BLaER1 (cell line): ENCODE results near the gene ZSWIM4.

Experiments used
- H3K27ac ChIP-seq: shearing (Covaris generic); formaldehyde crosslinking; 2 replicates; pipeline ENCODE4 v1.8.1; 2022
- H3K27me3 ChIP-seq: shearing (Covaris generic); formaldehyde crosslinking; 2 replicates; pipeline ENCODE4 v1.8.1; 2022
- H3K36me3 ChIP-seq: shearing (Covaris generic); formaldehyde crosslinking; 2 replicates; pipeline ENCODE4 v1.8.1; 2022
- H3K4me1 ChIP-seq: shearing (Covaris generic); formaldehyde crosslinking; 2 replicates; pipeline ENCODE4 v1.8.1; 2022
- H3K4me2 ChIP-seq: shearing (Covaris generic); formaldehyde crosslinking; 2 replicates; pipeline ENCODE4 v1.8.1; 2022
- H3K4me3 ChIP-seq: shearing (Covaris generic); formaldehyde crosslinking; 2 replicates; pipeline ENCODE4 v1.8.1; 2022
- H3K9ac ChIP-seq: shearing (Covaris generic); formaldehyde crosslinking; 2 replicates; pipeline ENCODE4 v1.8.1; 2022
- H3K9me3 ChIP-seq: shearing (Covaris generic); formaldehyde crosslinking; 2 replicates; pipeline ENCODE4 v1.8.1; 2022
- H4K20me1 ChIP-seq: shearing (Covaris generic); formaldehyde crosslinking; 2 replicates; pipeline ENCODE4 v1.8.1; 2022
- Cebpa-rat ChIP-seq: shearing (Covaris generic); IDR thresholded peaks from 2 replicates; pipeline ENCODE4 v1.8.1; 2022

The ZSWIM4 gene

DNA sequence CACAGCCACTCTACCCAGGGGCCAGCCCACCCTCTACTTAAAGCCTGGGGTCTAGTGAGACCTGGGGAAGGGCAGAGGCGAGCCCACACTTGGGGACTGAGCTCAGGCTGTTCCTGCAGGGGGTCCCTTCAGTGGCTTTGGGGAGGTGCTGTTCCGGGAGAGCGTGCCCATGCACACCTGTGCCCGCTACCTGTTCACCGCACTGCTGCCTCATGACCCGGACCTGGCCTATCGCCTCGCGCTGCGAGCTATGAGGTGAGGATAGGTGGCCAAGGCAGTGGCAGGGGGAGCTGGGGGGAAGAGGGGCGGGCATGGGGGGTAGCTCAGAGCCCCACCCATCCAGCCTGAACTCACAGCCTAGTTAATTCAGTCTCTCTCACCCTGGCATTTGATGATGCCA lies 24.0 kb downstream of the ZSWIM4 start:
- H3K9ac ChIP-seq, result no peak overlapping the region
- no peak overlapping the region for H3K4me2 ChIP-seq
- H3K27me3 ChIP-seq, result no peaks in the 10 kb centered on the region
- H3K36me3 ChIP-seq, result peaks cover 78% of the 10 kb centered on the region
- H4K20me1 ChIP-seq, result no peaks in the 10 kb centered on the region
- no peak overlapping the region for H3K27ac ChIP-seq
- no peaks in the 10 kb centered on the region for H3K9me3 ChIP-seq
- H3K4me1 ChIP-seq, result peaks cover 30% of the 10 kb centered on the region
- no peak for TF ChIP-seq Cebpa-rat
- no peak overlapping the region for H3K4me3 ChIP-seq

DNA sequence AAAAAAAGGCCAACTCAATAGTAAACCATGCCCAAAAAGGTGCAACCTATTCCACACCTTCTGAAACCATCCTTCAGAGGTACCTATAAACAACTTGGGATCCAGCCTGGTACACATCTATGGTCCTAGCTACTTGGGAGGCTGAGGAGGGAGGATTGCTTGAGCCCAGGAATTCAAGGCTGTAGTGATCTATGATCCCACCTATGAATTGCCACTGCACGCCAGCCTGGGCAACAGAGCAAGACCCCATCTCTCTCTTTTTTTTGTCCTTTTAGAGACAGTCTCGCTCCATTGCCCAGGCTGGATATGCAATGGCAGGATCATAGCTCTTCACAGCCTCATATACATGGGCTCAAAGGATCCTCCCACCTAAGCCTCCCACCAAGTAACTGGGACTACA lies 26.0 kb downstream of the ZSWIM4 start:
- Histone ChIP-seq H3K4me1 (peaks cover 39% of the 10 kb centered on the region), H3K27me3 (no peaks in the 10 kb centered on the region), H3K4me2 (no peak overlapping the region), H4K20me1 (no peaks in the 10 kb centered on the region), H3K9ac (no peak overlapping the region), H3K4me3 (no peak overlapping the region), H3K27ac (no peak overlapping the region), H3K36me3 (peaks cover 80% of the 10 kb centered on the region), H3K9me3 (no peaks in the 10 kb centered on the region)
- no peak for TF ChIP-seq Cebpa-rat

DNA sequence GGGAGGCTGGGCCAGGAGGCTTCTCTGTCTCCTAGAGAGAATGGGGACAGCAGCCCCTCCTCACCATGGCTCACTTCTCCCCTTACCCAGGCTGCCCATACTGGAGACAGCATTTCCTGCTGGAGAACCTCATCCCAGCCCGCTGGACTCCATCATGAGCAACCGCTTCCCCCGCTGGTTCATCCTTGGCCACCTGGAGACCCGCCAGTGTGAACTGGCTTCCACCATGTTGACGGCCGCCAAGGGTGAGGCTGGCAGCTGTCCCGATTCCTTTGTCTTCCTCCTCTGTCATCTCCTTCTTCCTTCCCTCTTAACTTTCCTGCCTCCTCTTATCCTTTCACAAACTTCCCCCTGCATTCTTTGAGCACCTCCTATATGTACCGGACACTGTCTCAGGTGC lies 28.0 kb downstream of the ZSWIM4 start:
- H3K4me2 ChIP-seq, result no peak overlapping the region; the same call in 1 of the 2 replicates
- no peak overlapping the region for H3K27ac ChIP-seq
- H3K4me3 ChIP-seq, result no peak overlapping the region
- no peak for TF ChIP-seq Cebpa-rat
- H3K4me1 ChIP-seq, result peaks cover 24% of the 10 kb centered on the region
- no peaks in the 10 kb centered on the region for H3K9me3 ChIP-seq
- H3K36me3 ChIP-seq, result peaks cover 80% of the 10 kb centered on the region
- H3K27me3 ChIP-seq, result no peaks in the 10 kb centered on the region
- H4K20me1 ChIP-seq, result no peaks in the 10 kb centered on the region
- no peak overlapping the region for H3K9ac ChIP-seq

DNA sequence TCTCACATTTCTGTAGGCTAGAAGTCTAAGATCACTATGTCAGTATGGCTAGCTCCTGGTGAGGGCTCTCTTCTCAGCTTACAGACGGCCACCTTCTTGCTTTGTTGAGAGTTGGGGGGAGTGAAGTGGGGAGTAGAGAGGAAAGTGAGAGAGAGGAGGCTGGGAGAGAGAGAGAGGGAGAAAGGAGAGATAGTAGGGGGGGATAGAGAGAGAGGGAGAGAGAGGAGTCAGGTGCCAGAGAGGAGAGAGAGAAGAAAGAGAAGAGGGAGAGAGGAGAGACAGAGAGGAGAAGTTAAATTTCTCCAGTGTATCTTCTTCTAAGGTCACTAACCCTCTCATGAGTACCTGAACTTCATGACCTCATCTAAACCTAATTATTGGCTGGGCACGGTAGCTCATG lies 28.7 kb downstream of the ZSWIM4 start:
- H3K36me3 ChIP-seq, result peaks cover 84% of the 10 kb centered on the region
- no peaks in the 10 kb centered on the region for H4K20me1 ChIP-seq
- no peaks in the 10 kb centered on the region for H3K27me3 ChIP-seq
- peaks cover 24% of the 10 kb centered on the region for H3K4me1 ChIP-seq
- no peak overlapping the region for H3K9ac ChIP-seq
- no peaks in the 10 kb centered on the region for H3K9me3 ChIP-seq
- TF ChIP-seq Cebpa-rat, result no peak
- no peak overlapping the region for H3K4me3 ChIP-seq
- no peak overlapping the region for H3K27ac ChIP-seq
- H3K4me2 ChIP-seq, result no peak overlapping the region

DNA sequence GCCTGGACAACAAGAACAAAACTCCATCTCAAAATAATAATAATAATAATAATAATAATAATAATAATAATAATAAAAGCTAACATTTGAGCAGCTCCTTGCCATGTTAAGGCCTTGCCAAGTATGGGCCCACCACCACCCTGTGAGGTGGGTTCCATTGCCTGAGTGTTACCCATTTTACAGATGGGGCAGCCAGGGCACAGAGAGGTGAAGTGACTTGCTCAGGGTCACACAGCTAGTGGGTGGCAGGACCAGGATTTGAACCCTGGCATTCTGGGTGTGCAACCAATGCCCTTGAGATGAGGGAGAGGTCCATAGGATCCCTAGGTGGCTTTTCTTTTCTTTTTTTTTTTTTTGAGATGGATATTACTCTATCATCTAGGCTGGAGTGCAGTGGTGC lies 29.5 kb downstream of the ZSWIM4 start:
- Histone ChIP-seq H3K36me3 (peaks cover 85% of the 10 kb centered on the region), H3K4me3 (no peak overlapping the region), H3K4me2 (no peak overlapping the region), H3K4me1 (peaks cover 24% of the 10 kb centered on the region), H3K27me3 (no peaks in the 10 kb centered on the region), H3K9ac (no peak overlapping the region), H3K27ac (no peak overlapping the region), H4K20me1 (no peaks in the 10 kb centered on the region), H3K9me3 (no peaks in the 10 kb centered on the region)
- no peak for TF ChIP-seq Cebpa-rat

DNA sequence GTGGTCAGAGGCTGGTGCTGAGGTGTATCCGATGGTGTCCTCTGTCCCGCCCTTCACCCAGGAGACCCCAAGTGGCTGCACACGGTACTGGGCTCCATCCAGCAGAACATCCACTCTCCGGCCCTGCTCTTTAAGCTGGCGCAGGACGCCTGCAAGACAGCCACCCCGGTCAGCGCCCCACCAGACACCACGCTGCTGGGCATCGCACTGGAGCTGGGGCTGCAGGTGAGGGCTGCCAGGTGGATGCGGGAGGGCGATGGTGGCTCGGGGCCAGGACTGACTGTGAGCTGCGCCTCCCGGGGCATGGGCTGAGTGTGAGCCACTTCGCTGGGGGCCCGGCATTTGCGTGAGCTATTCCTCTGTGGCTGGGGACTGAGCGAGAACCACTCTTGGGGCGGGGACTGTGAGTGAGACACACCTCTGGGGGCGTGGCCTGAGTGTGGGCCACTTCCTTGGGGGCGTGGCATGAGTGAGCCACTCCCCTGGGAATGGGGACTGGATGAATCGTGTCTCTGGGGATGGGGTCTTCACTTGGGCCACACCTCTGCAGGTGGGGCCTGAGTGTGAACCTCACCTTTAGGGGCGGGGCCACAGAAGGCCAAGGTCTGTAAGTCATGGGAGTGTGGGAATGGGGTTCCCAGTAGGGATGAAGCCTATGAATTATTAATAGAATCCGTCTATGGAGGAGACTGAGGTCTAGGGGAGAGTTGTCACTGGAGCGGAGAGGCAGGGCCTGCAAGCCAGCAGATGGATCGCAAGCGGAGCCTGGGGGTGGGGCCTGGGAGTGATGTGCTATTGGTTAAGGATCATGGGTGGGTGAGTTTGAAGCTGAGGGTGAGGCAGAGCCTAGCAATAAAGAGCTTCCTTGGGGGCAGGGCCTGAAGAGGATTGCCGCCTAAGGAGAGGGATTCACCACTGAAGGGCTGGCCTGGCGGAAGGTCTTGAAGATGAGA lies 30.5 kb downstream of the ZSWIM4 start:
- Histone ChIP-seq H3K27ac (no peak overlapping the region), H3K36me3 (peaks cover 85% of the 10 kb centered on the region), H4K20me1 (0 out of 2 replicates have a peak, but pooled peaks cover 5% of the 10 kb centered on the region), H3K9ac (no peak overlapping the region), H3K4me3 (no peak overlapping the region), H3K27me3 (no peaks in the 10 kb centered on the region), H3K4me2 (no peak overlapping the region), H3K9me3 (no peaks in the 10 kb centered on the region), H3K4me1 (peaks cover 24% of the 10 kb centered on the region)
- TF ChIP-seq Cebpa-rat, result no peak

DNA sequence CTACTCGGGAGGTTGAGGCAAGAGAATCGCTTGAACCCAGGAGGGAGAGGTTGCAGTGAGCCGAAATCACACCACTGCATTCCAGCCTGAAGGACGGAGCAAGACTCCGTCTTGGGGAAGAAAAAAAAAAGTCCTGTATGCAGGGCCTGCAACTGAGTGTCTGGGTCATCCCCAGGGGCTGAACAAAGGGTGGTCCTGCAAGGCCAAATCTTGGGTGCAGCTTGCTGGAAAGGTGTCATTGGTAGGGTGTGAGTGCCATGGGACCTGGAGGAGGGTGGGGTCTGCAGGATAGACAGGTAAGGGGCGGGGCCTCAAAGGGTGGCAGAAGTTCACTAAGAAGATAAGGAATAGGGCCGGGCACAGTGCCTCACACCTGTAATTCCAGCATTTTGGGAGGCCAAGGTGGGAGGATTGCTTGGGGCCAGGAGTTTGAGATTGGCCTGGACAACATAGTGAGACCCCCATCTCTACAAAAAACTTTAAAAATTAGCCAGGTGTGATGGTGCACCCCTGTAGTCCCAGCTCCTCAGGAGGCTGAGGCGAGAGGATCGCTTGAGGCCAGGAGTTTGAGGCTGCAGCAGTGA lies 31.5 kb downstream of the ZSWIM4 start:
- TF ChIP-seq Cebpa-rat, result no peak

DNA sequence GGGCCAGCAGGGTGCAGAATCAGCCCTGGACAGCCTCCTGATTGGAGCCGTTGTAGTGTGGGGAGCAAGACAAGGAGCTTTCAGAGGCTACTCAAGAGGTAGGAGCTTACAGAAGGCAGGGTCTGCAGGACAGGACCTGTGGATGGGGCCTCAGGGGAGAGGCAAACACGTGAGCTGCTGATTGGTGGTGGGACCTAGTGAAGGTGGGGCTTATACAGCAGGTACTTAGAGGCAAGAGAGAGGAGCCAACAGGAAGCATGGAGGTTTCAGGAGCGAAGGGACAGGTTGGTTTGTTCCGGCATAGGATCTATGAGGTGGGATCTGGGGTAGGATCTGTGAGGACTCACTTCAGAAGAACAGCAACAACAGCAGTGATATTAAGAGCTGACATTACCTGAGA lies 32.4 kb downstream of the ZSWIM4 start:
- no peak overlapping the region for H3K27ac ChIP-seq
- H3K9ac ChIP-seq, result no peak overlapping the region
- no peak for TF ChIP-seq Cebpa-rat
- no peaks in the 10 kb centered on the region for H3K27me3 ChIP-seq
- H3K36me3 ChIP-seq, result peaks cover 79% of the 10 kb centered on the region
- H3K9me3 ChIP-seq, result no peaks in the 10 kb centered on the region
- no peak overlapping the region for H3K4me3 ChIP-seq
- peaks cover 17% of the 10 kb centered on the region for H3K4me1 ChIP-seq
- no peak overlapping the region for H3K4me2 ChIP-seq
- H4K20me1 ChIP-seq, result 0 out of 2 replicates have a peak, but pooled peaks cover 5% of the 10 kb centered on the region

More for the DNA sequence above, 31.5 kb downstream of the ZSWIM4 start:
- Histone ChIP-seq H3K4me1 (peaks cover 24% of the 10 kb centered on the region), H3K27me3 (no peaks in the 10 kb centered on the region), H3K9ac (no peak overlapping the region), H3K9me3 (no peaks in the 10 kb centered on the region), H4K20me1 (0 out of 2 replicates have a peak, but pooled peaks cover 5% of the 10 kb centered on the region), H3K36me3 (peaks cover 79% of the 10 kb centered on the region), H3K27ac (no peak overlapping the region), H3K4me2 (no peak overlapping the region), H3K4me3 (no peak overlapping the region)

DNA sequence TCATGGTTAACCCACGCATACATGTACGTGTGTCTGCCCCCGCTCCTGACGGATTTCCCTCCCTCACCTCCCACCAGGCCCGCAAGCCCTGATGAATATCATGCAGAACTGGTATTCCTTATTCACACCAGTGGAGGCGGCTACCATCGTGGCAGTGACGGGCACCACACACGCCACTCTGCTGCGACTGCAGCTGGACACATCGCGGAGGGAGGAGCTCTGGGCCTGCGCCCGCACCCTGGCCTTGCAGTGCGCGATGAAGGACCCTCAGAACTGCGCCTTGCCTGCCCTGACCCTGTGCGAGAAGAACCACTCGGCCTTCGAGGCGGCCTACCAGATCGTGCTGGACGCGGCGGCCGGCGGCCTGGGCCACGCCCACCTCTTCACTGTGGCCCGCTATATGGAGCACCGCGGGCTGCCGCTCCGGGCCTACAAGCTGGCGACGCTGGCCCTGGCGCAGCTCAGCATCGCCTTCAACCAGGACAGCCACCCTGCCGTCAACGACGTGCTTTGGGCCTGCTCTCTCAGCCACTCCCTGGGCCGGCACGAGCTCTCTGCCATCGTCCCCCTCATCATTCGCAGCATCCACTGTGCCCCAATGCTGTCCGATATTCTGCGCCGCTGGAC lies 35.0 kb downstream of the ZSWIM4 start:
- H4K20me1 ChIP-seq, result 0 out of 2 replicates have a peak, but pooled peaks cover 5% of the 10 kb centered on the region

More for the DNA sequence above, 35.0 kb downstream of the ZSWIM4 start:
- no peak for TF ChIP-seq Cebpa-rat
- Histone ChIP-seq H3K4me2 (no peak overlapping the region), H3K27me3 (no peaks in the 10 kb centered on the region), H3K9ac (no peak overlapping the region), H3K4me1 (peaks cover 33% of the 10 kb centered on the region), H3K27ac (no peak overlapping the region), H3K4me3 (no peak overlapping the region), H3K9me3 (no peaks in the 10 kb centered on the region), H3K36me3 (peaks cover 54% of the 10 kb centered on the region)
